GM12801 (cell line): ENCODE measurements around the gene OSBPL6.

Experiments
- TF ChIP-seq, protein P1 (sequence below): IDR thresholded peaks from one replicate; pipeline ENCODE4 v1.5.1; 2011; ENCODE audit warnings: control low read depth; ENCODE audit not compliant: insufficient read length; ENCODE audit errors: extremely low read depth

The OSBPL6 gene

GRCh38 chr2:178333851-178334250, 139.5 kb downstream of the OSBPL6 start:
- TF ChIP-seq, protein P1, sequence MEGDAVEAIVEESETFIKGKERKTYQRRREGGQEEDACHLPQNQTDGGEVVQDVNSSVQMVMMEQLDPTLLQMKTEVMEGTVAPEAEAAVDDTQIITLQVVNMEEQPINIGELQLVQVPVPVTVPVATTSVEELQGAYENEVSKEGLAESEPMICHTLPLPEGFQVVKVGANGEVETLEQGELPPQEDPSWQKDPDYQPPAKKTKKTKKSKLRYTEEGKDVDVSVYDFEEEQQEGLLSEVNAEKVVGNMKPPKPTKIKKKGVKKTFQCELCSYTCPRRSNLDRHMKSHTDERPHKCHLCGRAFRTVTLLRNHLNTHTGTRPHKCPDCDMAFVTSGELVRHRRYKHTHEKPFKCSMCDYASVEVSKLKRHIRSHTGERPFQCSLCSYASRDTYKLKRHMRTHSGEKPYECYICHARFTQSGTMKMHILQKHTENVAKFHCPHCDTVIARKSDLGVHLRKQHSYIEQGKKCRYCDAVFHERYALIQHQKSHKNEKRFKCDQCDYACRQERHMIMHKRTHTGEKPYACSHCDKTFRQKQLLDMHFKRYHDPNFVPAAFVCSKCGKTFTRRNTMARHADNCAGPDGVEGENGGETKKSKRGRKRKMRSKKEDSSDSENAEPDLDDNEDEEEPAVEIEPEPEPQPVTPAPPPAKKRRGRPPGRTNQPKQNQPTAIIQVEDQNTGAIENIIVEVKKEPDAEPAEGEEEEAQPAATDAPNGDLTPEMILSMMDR: no peak

GRCh38 chr2:178335230-178335629, 140.9 kb downstream of the OSBPL6 start:
- TF ChIP-seq, protein P1: no peak

DNA sequence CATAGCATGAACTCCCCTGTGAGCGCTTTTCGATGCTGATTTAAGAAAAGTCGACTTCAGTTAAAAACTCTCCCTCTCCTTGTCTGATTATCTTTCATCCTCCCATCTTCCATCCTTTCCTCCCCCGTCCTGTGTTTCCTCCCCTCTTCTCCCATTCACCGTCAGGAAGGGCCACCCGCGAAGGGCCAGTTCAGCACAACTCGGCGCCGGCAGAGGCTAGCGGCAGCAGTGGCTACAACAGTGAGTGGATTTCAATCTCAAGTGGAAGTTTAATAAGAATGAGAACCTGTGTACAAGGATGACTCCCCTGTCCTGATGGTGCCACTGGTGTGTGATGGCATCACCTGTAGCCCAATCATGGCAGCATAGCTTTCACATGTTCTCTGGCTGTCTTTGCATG, 149.8 kb downstream of the OSBPL6 start:
- TF ChIP-seq, protein P1: no peak

DNA sequence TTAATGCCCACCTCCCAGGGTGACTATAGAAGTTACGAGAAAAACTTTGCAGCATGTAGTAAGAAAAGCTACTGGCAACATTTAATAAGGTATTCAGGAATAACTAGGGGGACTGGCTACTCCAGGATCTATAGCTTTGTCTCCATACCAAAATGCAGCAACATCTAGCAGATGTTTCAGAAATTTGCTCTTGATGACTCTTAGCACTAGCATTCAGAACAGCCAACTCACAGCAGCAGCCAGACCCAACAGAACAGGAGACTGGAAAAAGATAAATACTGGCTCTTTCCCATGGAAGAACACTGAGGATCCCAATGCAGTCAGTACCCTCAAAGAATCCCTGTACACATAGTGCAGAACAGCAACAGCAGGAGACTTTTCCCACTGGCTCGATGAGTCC, 151.6 kb downstream of the OSBPL6 start:
- TF ChIP-seq, protein P1: no peak

GRCh38 chr2:178350051-178350450, 155.7 kb downstream of the OSBPL6 start:
- TF ChIP-seq, protein P1: no peak

GRCh38 chr2:178359192-178359912, 165.0 kb downstream of the OSBPL6 start:
- TF ChIP-seq, protein P1: no peak

- TF ChIP-seq, protein P1: no peak
These were observed 167.3 kb downstream of the OSBPL6 start for GRCh38 chr2:178361588-178361987.
